ENCODE measurements around the gene LRRTM4. TPM values are rescaled to one million over a fixed set of nuclear protein-coding genes. Genes with fewer than 3 reads are reported as not detected.
"Not testable (repeated sequence)": the region's sequence is repeated elsewhere in the genome, so short reads cannot be mapped to it uniquely, and the experiment has no call there.

LRRTM4 gene
- total RNA-seq, 4 donors from 2014 or later, result not detected

DNA sequence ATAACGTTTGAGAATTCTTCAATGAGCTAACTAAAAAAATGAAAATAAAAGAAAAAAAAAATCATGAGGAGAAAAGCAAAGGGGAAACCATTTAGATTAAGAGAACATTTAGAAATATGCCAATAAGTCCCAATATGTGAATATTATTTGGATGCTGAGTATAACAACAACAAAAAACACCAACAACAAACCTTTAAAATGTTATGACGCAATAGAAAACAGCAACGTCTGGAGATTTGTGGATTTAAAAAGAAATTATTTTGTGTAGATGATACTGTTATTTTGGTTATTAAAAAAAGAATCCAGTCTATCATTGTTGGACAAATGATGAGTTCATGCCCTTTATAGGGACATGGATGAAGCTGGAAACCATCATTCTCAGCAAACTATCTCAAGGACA lies 417.2 kb downstream of the LRRTM4 start:
- intact Hi-C loops (cut with DNase I), result no loop called here
- Histone ChIP-seq H3K27me3 (no peaks in the 10 kb centered on the region), H3K9me3 (no peaks in the 10 kb centered on the region), H3K4me3 (no peak overlapping the region), H3K36me3 (no peaks in the 10 kb centered on the region), H3K4me1 (no peaks in the 10 kb centered on the region), H3K27ac (no peak overlapping the region)
- TF ChIP-seq, protein P1, sequence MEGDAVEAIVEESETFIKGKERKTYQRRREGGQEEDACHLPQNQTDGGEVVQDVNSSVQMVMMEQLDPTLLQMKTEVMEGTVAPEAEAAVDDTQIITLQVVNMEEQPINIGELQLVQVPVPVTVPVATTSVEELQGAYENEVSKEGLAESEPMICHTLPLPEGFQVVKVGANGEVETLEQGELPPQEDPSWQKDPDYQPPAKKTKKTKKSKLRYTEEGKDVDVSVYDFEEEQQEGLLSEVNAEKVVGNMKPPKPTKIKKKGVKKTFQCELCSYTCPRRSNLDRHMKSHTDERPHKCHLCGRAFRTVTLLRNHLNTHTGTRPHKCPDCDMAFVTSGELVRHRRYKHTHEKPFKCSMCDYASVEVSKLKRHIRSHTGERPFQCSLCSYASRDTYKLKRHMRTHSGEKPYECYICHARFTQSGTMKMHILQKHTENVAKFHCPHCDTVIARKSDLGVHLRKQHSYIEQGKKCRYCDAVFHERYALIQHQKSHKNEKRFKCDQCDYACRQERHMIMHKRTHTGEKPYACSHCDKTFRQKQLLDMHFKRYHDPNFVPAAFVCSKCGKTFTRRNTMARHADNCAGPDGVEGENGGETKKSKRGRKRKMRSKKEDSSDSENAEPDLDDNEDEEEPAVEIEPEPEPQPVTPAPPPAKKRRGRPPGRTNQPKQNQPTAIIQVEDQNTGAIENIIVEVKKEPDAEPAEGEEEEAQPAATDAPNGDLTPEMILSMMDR (IDR thresholded peaks at IDR 0.05), result no peak
- no peak for TF ChIP-seq POLR2A (IDR thresholded peaks at IDR 0.05)
- no peak for DNase-seq
- WGBS, 2 donors, result 71 to 74% methylated on average over 3 of the region's 3 CpGs

DNA sequence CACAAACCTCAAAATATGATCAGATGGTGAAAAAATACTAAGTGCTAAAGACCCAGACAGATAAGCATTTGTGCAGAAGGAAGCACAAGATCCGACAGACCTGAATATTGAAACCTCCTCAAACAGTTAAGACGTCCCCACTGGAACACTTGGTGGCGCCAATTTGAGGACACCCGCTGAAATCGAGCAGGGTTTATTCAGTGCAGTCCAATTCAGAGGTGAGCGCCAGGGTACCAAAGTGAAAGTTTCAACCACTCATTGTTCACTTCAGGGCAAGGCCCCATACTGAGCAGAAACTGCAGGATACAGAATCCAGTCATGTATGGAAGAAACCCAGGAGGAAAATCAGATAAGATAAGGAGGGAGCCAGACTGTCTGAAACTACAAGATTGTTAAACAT lies 417.6 kb downstream of the LRRTM4 start:
- DNase-seq, result no peak
- Histone ChIP-seq H3K27me3 (no peaks in the 10 kb centered on the region), H3K9me3 (no peaks in the 10 kb centered on the region), H3K27ac (no peak overlapping the region), H3K4me1 (no peaks in the 10 kb centered on the region), H3K36me3 (no peaks in the 10 kb centered on the region), H3K4me3 (no peak overlapping the region)
- TF ChIP-seq POLR2A (IDR thresholded peaks at IDR 0.05), result no peak
- TF ChIP-seq, protein P1 (IDR thresholded peaks at IDR 0.05), result no peak
- 68 to 73% methylated on average over 6 of the region's 6 CpGs for WGBS, 2 donors
- intact Hi-C loops (cut with DNase I), result no loop called here

DNA sequence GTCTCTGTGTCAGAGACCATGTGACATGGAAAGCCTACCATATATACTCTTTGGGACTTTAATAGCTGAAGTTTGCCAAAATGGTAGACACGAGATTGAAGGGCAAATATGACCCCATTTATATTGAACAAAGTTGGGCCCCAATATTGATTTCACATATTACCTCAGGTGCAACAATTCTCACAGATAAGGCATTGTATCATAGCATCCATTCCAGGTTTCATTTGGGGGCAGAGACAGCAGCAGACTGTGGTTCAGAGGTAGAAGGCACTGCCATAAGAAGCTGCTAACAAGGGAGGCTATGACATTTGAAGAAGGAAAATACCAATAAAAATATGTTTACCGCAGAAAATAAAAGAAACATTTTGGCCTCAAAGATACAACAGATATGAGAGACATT lies 419.2 kb downstream of the LRRTM4 start:
- no peaks in the 10 kb centered on the region for H3K4me1 ChIP-seq
- H3K4me3 ChIP-seq, result no peak overlapping the region
- no peaks in the 10 kb centered on the region for H3K36me3 ChIP-seq
- intact Hi-C loops (cut with DNase I), result no loop called here
- 54 to 74% methylated on average over 2 of the region's 2 CpGs for WGBS, 2 donors
- DNase-seq, result no peak
- TF ChIP-seq, protein P1 (IDR thresholded peaks at IDR 0.05), result no peak
- no peak for TF ChIP-seq POLR2A (IDR thresholded peaks at IDR 0.05)
- H3K9me3 ChIP-seq, result no peaks in the 10 kb centered on the region
- no peak overlapping the region for H3K27ac ChIP-seq
- H3K27me3 ChIP-seq, result no peaks in the 10 kb centered on the region

DNA sequence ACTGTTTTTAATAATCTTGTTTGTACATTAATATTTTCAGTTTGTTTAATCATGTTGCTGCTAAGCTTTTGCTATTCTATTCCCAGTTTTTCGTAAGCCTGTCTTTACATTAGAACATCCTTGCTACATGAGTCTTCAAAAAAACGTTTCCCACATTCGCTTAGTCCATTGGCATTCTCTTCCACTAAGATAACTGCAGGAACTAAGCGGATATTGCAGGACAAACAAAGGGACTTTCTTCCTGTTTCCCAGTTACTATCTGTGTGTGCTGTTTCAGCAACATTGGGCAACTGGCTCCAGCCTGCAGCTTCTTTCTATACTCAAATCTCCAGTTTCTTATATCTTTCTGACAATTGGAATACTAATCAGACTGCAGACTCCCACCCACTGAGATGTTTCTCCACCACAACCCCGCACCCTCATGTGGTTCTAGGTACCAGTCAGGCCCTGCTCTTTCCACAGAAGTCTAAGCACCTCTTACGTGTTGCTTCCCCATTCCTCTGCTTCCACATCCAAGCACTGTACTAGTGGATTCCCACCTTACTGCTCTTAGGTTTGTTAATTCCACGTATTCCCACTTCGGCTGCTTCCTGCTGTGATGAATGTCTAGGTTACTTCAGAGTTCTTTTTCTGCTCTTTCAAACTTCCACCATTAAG lies 420.3 kb downstream of the LRRTM4 start:
- Histone ChIP-seq H3K4me3 (no peak overlapping the region), H3K27me3 (no peaks in the 10 kb centered on the region), H3K36me3 (no peaks in the 10 kb centered on the region), H3K27ac (no peak overlapping the region), H3K9me3 (no peaks in the 10 kb centered on the region), H3K4me1 (no peaks in the 10 kb centered on the region)
- WGBS, 2 donors, result 80% methylated on average over 8 of the region's 8 CpGs
- DNase-seq, result no peak
- TF ChIP-seq, protein P1 (IDR thresholded peaks at IDR 0.05), result no peak
- no peak for TF ChIP-seq POLR2A (IDR thresholded peaks at IDR 0.05)
- intact Hi-C loops (cut with DNase I), result no loop called here

DNA sequence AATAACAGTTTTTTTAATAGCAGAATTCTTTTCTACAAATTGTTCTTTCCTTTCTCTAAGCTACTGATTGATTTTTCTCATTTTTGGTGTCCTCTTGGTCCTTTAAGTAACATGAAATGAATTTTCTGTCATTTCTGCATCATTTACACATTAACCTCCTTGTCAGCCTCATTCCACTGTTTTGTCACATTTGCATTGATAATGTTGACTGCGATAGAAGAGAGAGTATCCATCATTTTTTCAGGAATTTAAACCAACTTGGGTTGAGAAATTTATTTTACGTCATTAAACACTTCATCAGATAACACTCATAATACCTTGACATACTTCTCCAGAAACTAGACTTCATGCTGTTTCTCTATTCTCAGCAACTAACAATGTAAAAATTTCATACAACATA lies 422.2 kb downstream of the LRRTM4 start:
- H3K27me3 ChIP-seq, result no peaks in the 10 kb centered on the region
- no peaks in the 10 kb centered on the region for H3K9me3 ChIP-seq
- H3K27ac ChIP-seq, result no peak overlapping the region
- 85 to 87% methylated on average over 2 of the region's 2 CpGs for WGBS, 2 donors
- H3K4me1 ChIP-seq, result no peaks in the 10 kb centered on the region
- DNase-seq, result no peak
- no peaks in the 10 kb centered on the region for H3K36me3 ChIP-seq
- TF ChIP-seq, protein P1 (IDR thresholded peaks at IDR 0.05), result no peak
- no peak for TF ChIP-seq POLR2A (IDR thresholded peaks at IDR 0.05)
- H3K4me3 ChIP-seq, result no peak overlapping the region
- intact Hi-C loops (cut with DNase I), result no loop called here

DNA sequence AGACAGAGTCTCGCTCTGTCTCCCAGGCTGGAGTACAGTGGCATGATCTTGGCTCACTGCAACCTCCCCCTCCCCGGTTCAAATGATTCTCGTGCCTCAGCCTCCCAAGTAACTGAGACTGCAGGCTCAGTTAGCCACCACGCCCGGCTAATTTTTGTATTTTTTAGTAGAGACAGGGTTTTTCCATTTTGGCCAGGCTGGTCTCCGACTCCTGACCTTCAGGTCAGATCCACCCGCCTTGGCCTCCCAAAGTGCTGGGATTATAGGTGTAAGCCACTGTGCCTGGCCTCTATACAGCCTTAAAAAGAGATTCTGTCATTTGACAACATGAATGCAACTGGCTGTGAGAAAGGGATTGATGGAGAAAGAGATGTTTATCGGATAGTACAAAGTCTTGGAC lies 426.7 kb downstream of the LRRTM4 start:
- H3K9me3 ChIP-seq; H3K4me3 ChIP-seq; H3K27ac ChIP-seq; H3K4me1 ChIP-seq; DNase-seq; H3K27me3 ChIP-seq; intact Hi-C loops (cut with DNase I); H3K36me3 ChIP-seq: not testable (repeated sequence)
- 82 to 87% methylated on average over 8 of the region's 8 CpGs for WGBS, 2 donors

Data from esophagus squamous epithelium (tissue), 5 donors.